ENCODE results near the gene CNTN2.

The CNTN2 gene

GRCh38 chr1:205025239-205025638, 17.8 kb upstream of the CNTN2 start:
- Histone ChIP-seq H3K9me3 (ENCODE audit: control insufficient read depth, low read length) (no peaks in the 10 kb centered on the region), H3K9ac (ENCODE audit: low read length) (no peak overlapping the region), H3K27me3 (replicated peaks; ENCODE audit: control insufficient read depth, insufficient read depth, low read length) (peaks cover 37% of the 10 kb centered on the region), H3K36me3 (ENCODE audit: control insufficient read depth, insufficient read depth, low read length, severe bottlenecking) (no peaks in the 10 kb centered on the region), H3K4me3 (ENCODE audit: low read length) (no peak overlapping the region), H3K4me1 (ENCODE audit: control insufficient read depth, insufficient read depth, low read length) (no peaks in the 10 kb centered on the region)
- no peak for DNase-seq (ENCODE audit: low read depth)

- no peak overlapping the region for H3K4me3 ChIP-seq (ENCODE audit: low read length)
- H3K27me3 ChIP-seq (replicated peaks; ENCODE audit: control insufficient read depth, insufficient read depth, low read length), result peaks cover 46% of the 10 kb centered on the region
- no peaks in the 10 kb centered on the region for H3K36me3 ChIP-seq (ENCODE audit: control insufficient read depth, insufficient read depth, low read length, severe bottlenecking)
- no peak overlapping the region for H3K9ac ChIP-seq (ENCODE audit: low read length)
- no peaks in the 10 kb centered on the region for H3K4me1 ChIP-seq (ENCODE audit: control insufficient read depth, insufficient read depth, low read length)
- no peak for DNase-seq (ENCODE audit: low read depth)
- no peaks in the 10 kb centered on the region for H3K9me3 ChIP-seq (ENCODE audit: control insufficient read depth, low read length)
Measured at GRCh38 chr1:205026181-205026580, 16.8 kb upstream of the CNTN2 start.

GRCh38 chr1:205028390-205028789, 14.6 kb upstream of the CNTN2 start:
- H3K27me3 ChIP-seq (replicated peaks; ENCODE audit: control insufficient read depth, insufficient read depth, low read length), result peaks cover 67% of the 10 kb centered on the region
- no peak for DNase-seq (ENCODE audit: low read depth)
- H3K4me3 ChIP-seq (ENCODE audit: low read length), result no peak overlapping the region
- H3K4me1 ChIP-seq (ENCODE audit: control insufficient read depth, insufficient read depth, low read length), result no peaks in the 10 kb centered on the region
- no peaks in the 10 kb centered on the region for H3K9me3 ChIP-seq (ENCODE audit: control insufficient read depth, low read length)
- H3K36me3 ChIP-seq (ENCODE audit: control insufficient read depth, insufficient read depth, low read length, severe bottlenecking), result no peaks in the 10 kb centered on the region
- H3K9ac ChIP-seq (ENCODE audit: low read length), result no peak overlapping the region

- Histone ChIP-seq H3K9me3 (ENCODE audit: control insufficient read depth, low read length) (no peaks in the 10 kb centered on the region), H3K4me1 (ENCODE audit: control insufficient read depth, insufficient read depth, low read length) (no peaks in the 10 kb centered on the region), H3K27me3 (replicated peaks; ENCODE audit: control insufficient read depth, insufficient read depth, low read length) (peaks cover 70% of the 10 kb centered on the region)
Measured at GRCh38 chr1:205028924-205029323, 14.1 kb upstream of the CNTN2 start.

GRCh38 chr1:205030241-205030640, 12.8 kb upstream of the CNTN2 start:
- H3K9ac ChIP-seq (ENCODE audit: low read length), result no peak overlapping the region
- H3K4me1 ChIP-seq (ENCODE audit: control insufficient read depth, insufficient read depth, low read length), result no peaks in the 10 kb centered on the region
- H3K27me3 ChIP-seq (replicated peaks; ENCODE audit: control insufficient read depth, insufficient read depth, low read length), result peaks cover 80% of the 10 kb centered on the region
- H3K4me3 ChIP-seq (ENCODE audit: low read length), result no peak overlapping the region
- DNase-seq (ENCODE audit: low read depth), result no peak
- H3K36me3 ChIP-seq (ENCODE audit: control insufficient read depth, insufficient read depth, low read length, severe bottlenecking), result no peaks in the 10 kb centered on the region
- no peaks in the 10 kb centered on the region for H3K9me3 ChIP-seq (ENCODE audit: control insufficient read depth, low read length)

More at GRCh38 chr1:205028924-205029323, 14.1 kb upstream of the CNTN2 start:
- Histone ChIP-seq H3K9ac (ENCODE audit: low read length) (no peak overlapping the region), H3K4me3 (ENCODE audit: low read length) (no peak overlapping the region), H3K36me3 (ENCODE audit: control insufficient read depth, insufficient read depth, low read length, severe bottlenecking) (no peaks in the 10 kb centered on the region)
- DNase-seq (ENCODE audit: low read depth), result no peak

GRCh38 chr1:205030896-205031295, 12.1 kb upstream of the CNTN2 start:
- no peak overlapping the region for H3K4me3 ChIP-seq (ENCODE audit: low read length)
- H3K9ac ChIP-seq (ENCODE audit: low read length), result no peak overlapping the region
- no peaks in the 10 kb centered on the region for H3K9me3 ChIP-seq (ENCODE audit: control insufficient read depth, low read length)
- no peaks in the 10 kb centered on the region for H3K36me3 ChIP-seq (ENCODE audit: control insufficient read depth, insufficient read depth, low read length, severe bottlenecking)
- DNase-seq (ENCODE audit: low read depth), result no peak
- H3K27me3 ChIP-seq (replicated peaks; ENCODE audit: control insufficient read depth, insufficient read depth, low read length), result peaks cover 87% of the 10 kb centered on the region
- H3K4me1 ChIP-seq (ENCODE audit: control insufficient read depth, insufficient read depth, low read length), result no peaks in the 10 kb centered on the region

- Histone ChIP-seq H3K36me3 (ENCODE audit: control insufficient read depth, insufficient read depth, low read length, severe bottlenecking) (no peaks in the 10 kb centered on the region), H3K4me1 (ENCODE audit: control insufficient read depth, insufficient read depth, low read length) (no peaks in the 10 kb centered on the region), H3K4me3 (ENCODE audit: low read length) (no peak overlapping the region), H3K27me3 (replicated peaks; ENCODE audit: control insufficient read depth, insufficient read depth, low read length) (peaks cover 89% of the 10 kb centered on the region), H3K9me3 (ENCODE audit: control insufficient read depth, low read length) (peaks cover 2% of the 10 kb centered on the region), H3K9ac (ENCODE audit: low read length) (no peak overlapping the region)
- DNase-seq (ENCODE audit: low read depth), result no peak
Measured at GRCh38 chr1:205032508-205032907, 10.5 kb upstream of the CNTN2 start.

GRCh38 chr1:205037539-205037938, 5.5 kb upstream of the CNTN2 start:
- Histone ChIP-seq H3K4me3 (ENCODE audit: low read length) (no peak overlapping the region), H3K9me3 (ENCODE audit: control insufficient read depth, low read length) (peaks cover 2% of the 10 kb centered on the region), H3K9ac (ENCODE audit: low read length) (no peak overlapping the region), H3K27me3 (replicated peaks; ENCODE audit: control insufficient read depth, insufficient read depth, low read length) (peaks cover 75% of the 10 kb centered on the region), H3K4me1 (ENCODE audit: control insufficient read depth, insufficient read depth, low read length) (no peaks in the 10 kb centered on the region), H3K36me3 (ENCODE audit: control insufficient read depth, insufficient read depth, low read length, severe bottlenecking) (no peaks in the 10 kb centered on the region)
- no peak for DNase-seq (ENCODE audit: low read depth)

- no peak overlapping the region for H3K4me3 ChIP-seq (ENCODE audit: low read length)
- H3K9me3 ChIP-seq (ENCODE audit: control insufficient read depth, low read length), result peaks cover 2% of the 10 kb centered on the region
- DNase-seq (ENCODE audit: low read depth), result no peak
- no peaks in the 10 kb centered on the region for H3K36me3 ChIP-seq (ENCODE audit: control insufficient read depth, insufficient read depth, low read length, severe bottlenecking)
- peaks cover 68% of the 10 kb centered on the region for H3K27me3 ChIP-seq (replicated peaks; ENCODE audit: control insufficient read depth, insufficient read depth, low read length)
- H3K9ac ChIP-seq (ENCODE audit: low read length), result no peak overlapping the region
- H3K4me1 ChIP-seq (ENCODE audit: control insufficient read depth, insufficient read depth, low read length), result no peaks in the 10 kb centered on the region
Measured at GRCh38 chr1:205038132-205038786, 4.8 kb upstream of the CNTN2 start.

- H3K9ac ChIP-seq (ENCODE audit: low read length), result no peak overlapping the region
- no peaks in the 10 kb centered on the region for H3K4me1 ChIP-seq (ENCODE audit: control insufficient read depth, insufficient read depth, low read length)
- no peaks in the 10 kb centered on the region for H3K36me3 ChIP-seq (ENCODE audit: control insufficient read depth, insufficient read depth, low read length, severe bottlenecking)
- no peak for DNase-seq (ENCODE audit: low read depth)
- H3K4me3 ChIP-seq (ENCODE audit: low read length), result no peak overlapping the region
- H3K9me3 ChIP-seq (ENCODE audit: control insufficient read depth, low read length), result no peaks in the 10 kb centered on the region
- H3K27me3 ChIP-seq (replicated peaks; ENCODE audit: control insufficient read depth, insufficient read depth, low read length), result peaks cover 72% of the 10 kb centered on the region
Measured at GRCh38 chr1:205041001-205041715, 1.9 kb upstream of the CNTN2 start.

- Histone ChIP-seq H3K27me3 (replicated peaks; ENCODE audit: control insufficient read depth, insufficient read depth, low read length) (peaks cover 74% of the 10 kb centered on the region), H3K4me1 (ENCODE audit: control insufficient read depth, insufficient read depth, low read length) (no peaks in the 10 kb centered on the region), H3K36me3 (ENCODE audit: control insufficient read depth, insufficient read depth, low read length, severe bottlenecking) (no peaks in the 10 kb centered on the region), H3K9me3 (ENCODE audit: control insufficient read depth, low read length) (no peaks in the 10 kb centered on the region), H3K4me3 (ENCODE audit: low read length) (no peak overlapping the region), H3K9ac (ENCODE audit: low read length) (no peak overlapping the region)
- no peak for DNase-seq (ENCODE audit: low read depth)
Measured at GRCh38 chr1:205041998-205042910, 758 bp upstream of the CNTN2 start.
